Effector CD4-positive, alpha-beta T cell (primary cell): ENCODE measurements around the gene LURAP1L. TPM values are rescaled to one million over a fixed set of nuclear protein-coding genes. Genes with fewer than 3 reads are reported as not detected.

Source experiments
- DNase-seq: peaks from one replicate; pipeline ENCODE4 v3.0.0-alpha.2; 2020
- total RNA-seq: gene quantifications from one replicate; lab custom pipeline; 2026; lab: John Stamatoyannopoulos, UW

The LURAP1L gene
- not detected for total RNA-seq

GRCh38 chr9:12774861-12775678 is at the start of gene LURAP1L:
LURAP1L (plus strand) TSS chr9:12775020; CDS start chr9:12775716, 696 bp downstream.
- no peak for DNase-seq

GRCh38 chr9:12726795-12727194 is 48.0 kb upstream of the LURAP1L start:
- no peak for DNase-seq

DNA sequence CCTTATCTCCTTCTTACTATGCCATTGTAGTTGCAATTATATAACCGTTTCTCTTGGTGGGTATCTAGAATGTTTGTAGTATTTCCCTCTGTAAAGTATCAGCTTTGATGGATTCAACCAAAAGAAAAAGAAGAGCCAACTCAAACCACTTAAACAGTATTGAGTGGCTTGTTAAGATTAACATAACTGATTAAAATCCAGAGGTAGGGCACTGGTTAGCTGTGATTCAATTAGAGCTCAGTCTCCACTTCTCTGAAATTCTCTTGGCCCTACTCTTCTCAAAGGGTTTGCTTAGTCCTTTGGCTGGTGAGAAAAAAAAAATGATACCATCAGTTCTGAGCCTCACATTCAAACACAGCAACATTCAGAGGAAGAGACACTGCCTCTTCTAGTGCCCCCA is 44.6 kb upstream of the LURAP1L start:
- no peak for DNase-seq

DNA sequence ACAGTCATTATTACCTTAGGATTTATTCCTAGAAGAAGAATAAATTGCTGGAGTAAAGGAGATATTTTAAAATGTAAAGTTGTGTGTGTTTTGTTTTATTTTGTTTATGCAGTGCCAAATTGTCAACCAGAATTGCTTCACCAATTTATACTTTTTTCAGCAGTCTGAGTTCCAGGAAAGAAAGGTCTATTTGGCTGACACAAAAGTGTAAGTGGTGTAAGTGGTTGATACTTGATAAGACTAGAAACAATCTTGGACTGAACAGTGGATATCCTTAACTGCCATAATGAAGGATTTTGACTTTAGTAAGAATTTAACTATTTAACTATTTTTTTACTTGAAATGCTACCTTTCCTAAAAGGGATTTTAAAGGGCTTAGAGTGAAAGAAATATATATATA is 43.9 kb upstream of the LURAP1L start:
- DNase-seq, result no peak

DNA sequence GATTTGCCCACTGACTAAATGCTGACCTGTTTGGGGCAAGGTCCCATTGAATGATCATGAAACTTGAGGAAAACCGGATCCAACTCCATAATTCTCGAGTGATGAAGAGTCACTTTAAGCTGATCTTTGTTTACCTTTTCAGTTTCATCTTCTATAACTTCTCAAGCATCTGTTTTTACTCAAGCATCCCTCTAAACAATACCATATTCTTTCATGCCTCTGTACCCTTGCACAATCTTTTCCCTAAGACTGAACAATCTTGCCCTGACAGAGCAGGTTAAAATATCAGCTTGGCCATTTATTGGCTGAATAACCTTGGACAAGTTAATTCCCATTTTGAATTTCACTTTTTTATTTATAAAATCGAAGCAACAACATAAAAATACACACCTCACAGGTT is 41.8 kb upstream of the LURAP1L start:
- no peak for DNase-seq

DNA sequence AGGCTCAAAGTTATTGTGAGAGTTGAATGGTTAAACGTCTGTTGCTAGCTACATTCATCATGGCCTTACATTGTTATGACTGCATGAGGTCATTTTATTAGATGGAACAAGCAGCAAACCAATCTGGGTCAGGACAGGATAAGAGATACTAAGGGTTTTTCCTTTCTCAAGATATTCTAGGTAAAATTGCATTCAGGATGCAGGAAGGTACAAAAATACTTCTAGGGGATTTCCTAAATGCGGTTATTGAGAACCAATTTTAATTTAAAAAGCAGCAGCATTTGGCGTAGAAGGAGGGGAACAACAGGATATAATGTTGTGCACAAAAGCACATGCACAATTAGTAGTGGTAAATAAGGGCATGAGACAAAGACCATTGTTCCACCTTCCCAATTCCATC is 39.2 kb upstream of the LURAP1L start:
- no peak for DNase-seq

DNA sequence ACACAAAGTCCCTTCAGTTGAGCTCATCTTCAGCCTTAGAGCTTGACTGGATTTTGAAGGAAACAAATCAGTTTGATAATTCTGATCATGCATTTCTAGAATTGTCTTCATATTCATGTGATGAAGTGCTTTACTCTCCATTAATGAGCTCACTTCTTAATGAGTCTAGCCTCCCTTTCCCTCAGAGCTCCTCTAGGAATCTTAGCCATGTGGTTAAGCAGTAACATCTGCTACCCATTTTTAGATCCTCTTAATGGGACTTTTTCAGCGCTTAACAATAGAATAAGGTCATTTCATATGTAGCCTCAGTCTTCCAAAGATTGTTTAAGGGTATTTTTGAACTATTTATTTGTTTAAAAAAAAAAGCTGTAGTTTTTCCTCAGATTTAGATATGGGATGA is 36.9 kb upstream of the LURAP1L start:
- no peak for DNase-seq

DNA sequence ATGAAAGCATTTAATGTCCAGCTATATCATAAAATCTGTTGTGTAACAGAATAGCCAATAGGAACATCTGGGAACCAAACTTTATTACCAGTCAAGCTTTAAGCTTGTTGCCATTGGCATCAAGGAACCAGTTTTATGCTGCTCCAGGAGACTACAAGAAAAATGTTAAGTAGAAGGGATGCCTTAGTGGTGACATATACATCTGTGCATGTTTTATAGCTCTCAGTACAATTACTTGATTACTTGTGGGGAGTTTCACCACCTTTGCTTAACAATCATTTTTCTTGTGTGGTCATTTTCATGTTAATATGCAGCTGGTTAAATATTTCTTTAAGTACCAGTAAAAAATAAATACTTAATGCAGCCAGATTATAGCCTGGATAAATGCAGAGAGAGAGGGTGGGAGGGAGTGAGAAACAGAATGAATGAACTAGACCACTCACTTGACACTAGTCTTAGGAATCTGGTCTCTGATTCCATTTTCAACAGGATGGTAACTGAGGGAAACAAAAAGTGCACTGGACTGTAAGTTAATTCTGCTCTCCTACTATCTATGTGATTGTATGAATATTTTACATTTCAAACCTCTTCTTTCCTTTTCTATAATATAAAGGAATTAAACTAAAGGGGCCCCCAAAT is 35.7 kb upstream of the LURAP1L start:
- DNase-seq, result no peak

GRCh38 chr9:12740845-12741244 is 34.0 kb upstream of the LURAP1L start:
- no peak for DNase-seq

DNA sequence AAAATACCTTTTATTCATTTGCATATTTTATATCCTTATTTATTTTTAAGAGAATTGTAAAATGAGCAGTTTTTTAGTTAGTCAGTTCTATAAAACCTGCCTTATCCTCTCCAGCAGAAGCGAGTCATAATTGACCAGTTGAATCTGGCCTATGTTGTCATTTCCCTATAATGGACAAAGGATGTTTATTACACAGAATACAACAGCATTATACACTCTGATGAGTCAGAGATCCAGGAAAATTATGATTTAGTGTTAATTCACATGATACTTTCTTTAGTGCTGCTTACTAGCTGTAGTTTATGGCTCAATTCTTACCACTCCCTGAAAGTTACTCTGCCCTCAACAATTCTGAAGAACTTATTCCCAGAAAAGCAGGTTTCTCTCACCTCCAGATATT is 26.8 kb upstream of the LURAP1L start:
- DNase-seq, result no peak

DNA sequence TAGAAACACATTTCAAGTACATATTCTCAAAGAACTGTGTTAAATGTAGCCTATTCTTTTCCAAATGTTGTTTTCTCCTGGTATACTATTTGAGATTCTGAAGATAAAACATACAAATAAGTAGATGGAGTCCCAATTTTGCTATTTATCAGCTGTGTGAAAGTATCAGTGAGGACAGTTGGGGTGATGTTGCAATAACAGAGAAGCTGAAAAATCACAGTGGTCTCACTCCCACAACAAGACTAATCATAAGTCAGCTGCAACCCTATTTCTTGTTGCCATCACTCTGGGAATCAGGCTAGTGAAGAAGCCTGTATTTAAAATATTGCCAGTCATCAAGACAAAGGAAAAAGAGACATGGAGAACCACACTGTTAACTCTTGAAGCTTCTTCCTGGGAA is 25.9 kb upstream of the LURAP1L start:
- DNase-seq, result no peak

GRCh38 chr9:12753931-12754330 is 20.9 kb upstream of the LURAP1L start:
- DNase-seq, result no peak

DNA sequence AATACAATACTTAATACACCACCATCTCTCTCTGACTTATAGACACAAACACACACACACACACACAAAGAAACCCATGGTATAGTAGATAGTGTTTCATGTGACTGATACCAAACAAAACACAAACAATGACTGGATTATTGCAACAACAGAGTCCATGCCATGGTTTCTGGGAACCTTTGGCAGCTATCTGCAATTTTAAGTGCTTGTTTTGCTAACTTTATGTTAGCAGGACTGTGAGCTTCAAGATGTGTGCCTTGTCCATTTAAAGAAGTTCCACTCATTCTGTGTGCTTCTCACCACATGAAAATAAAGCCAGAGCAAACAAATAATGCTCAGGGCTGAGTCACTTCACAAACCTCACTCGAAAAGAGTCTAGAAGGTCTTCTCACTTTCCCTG is 15.1 kb upstream of the LURAP1L start:
- DNase-seq, result no peak

GRCh38 chr9:12760758-12761157 is 14.1 kb upstream of the LURAP1L start:
- DNase-seq, result no peak

GRCh38 chr9:12764150-12764549 is 10.7 kb upstream of the LURAP1L start:
- DNase-seq, result no peak

DNA sequence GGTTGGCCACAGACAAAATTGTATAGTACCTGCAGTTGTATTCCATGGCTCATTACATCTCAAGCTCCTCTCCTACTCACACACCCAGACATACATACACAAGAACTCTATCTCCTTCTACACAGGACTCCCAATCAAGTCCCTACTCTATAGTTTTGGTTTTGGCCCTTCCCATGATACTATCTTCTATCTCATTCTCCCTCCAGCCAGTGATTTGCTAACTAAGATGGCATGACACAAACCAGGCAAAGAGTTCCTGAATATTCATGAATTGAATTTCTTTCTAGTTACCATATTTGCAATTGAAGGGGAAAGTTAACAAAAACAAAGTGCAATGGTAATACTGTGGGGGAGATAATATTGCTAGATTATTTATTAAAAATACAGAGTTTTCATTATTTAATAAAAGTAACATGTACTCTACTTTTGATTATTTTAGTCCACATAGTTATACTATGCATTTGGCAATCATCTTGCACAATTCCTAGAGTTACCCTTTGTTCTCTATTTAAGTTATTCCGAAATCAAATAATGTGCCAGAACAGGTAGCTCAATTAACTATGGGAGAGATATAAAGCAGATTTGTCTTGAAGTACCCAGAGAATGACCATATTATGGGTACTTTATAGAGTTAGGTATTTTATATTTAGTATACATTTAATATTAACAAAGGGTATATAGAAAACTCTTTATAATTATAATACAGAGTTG is 9.6 kb upstream of the LURAP1L start:
- no peak for DNase-seq

- DNase-seq, result no peak
These were observed 8.5 kb upstream of the LURAP1L start for GRCh38 chr9:12766357-12766756.

GRCh38 chr9:12770261-12770660 is 4.6 kb upstream of the LURAP1L start:
- no peak for DNase-seq

DNA sequence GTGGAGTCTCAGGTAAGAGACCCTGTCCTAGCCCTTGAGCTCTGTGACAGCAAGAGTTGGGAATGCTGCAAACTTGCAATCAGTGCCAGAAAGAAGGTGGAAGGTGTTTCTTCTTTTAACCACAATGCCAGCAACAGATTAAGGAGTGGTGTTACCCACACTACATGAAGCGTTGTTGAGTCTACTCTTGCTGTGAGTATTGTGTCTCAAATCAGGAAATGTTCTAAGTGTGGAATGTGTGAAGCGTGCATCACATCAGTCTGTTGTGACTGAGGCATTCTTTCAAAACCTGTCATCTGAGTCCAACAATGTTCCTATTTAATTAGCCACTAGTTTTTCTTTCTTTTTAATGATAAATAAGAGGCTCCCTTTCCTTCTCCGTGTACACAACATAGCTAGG is 2.9 kb upstream of the LURAP1L start:
- DNase-seq, result no peak

DNA sequence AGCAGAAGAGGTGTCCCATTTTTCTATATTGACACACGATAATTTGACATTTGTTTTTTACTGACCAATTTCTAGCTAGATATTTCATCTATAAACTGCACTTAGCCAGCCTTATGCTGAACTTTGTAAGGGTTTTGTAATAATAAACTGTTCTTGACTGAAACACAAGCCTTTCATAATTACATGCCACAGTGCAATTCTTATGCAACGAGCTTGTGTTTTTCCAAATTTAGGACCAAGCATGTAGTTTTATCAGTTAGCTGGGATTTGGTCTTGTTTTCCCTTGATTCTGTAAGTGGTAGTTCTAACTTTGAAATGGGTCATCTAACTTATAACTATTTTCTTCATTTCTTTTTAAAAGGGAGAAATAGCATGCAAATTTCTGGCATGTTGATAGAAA is 1.3 kb upstream of the LURAP1L start:
- no peak for DNase-seq

DNA sequence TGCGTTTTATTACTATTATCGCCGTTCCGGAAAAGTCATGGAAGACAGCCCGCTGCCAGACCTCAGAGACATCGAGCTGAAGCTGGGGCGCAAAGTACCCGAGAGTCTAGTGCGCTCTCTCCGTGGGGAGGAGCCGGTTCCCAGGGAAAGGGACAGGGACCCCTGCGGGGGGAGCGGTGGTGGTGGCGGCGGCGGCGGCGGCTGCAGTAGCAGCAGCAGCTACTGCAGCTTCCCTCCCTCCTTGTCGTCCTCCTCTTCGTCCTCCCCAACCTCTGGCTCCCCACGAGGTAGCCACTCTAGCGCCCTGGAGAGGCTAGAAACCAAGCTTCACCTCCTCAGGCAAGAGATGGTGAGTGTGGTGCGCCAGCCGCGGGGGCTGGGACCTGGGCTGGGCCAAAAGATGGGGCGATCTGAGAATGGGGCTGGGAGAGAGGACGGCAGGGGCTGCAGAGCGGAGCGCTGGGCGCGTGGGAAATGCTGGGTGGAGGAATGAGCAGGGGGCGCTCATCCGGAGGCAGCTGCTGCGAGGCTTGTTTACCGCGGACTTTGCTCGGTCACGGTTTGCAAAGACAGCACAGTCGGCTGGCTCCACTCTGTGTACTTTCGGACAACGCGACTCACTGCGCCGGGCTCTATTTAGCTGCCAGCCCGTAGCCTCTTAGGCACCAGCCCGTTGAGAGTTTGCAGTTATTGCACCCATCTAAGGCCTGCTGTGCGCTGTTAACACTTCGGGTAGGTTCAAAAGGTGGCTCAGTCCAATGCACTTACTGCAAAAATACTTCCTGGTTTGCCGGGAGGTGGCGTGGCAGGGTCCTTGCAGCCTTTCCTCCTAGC is 1.1 kb downstream of the LURAP1L start:
- no peak for DNase-seq

GRCh38 chr9:12776513-12777055 is 1.8 kb downstream of the LURAP1L start:
- no peak for DNase-seq
